Measurements from ENCODE around the gene CCDC127. TPM values are rescaled to one million over a fixed set of nuclear protein-coding genes. Genes with fewer than 3 reads are reported as not detected.

The CCDC127 gene
- total and polyA plus RNA-seq, 2 donors (not counting 3 experiments of a cell fraction or from before 2014, with no cell fraction given), result 3.4 to 6.3 TPM

- Histone ChIP-seq H3K4me1 (ENCODE audit: control insufficient read depth, extremely low read depth, insufficient read depth, low read length) (no peaks in the 10 kb centered on the region), H3K79me2 (ENCODE audit: control insufficient read depth, insufficient read depth, low read length) (peaks cover 9% of the 10 kb centered on the region), H2AFZ (ENCODE audit: low read depth, low read length) (no peak overlapping the region), H3K4me2 (ENCODE audit: insufficient read depth, low read length) (no peak overlapping the region), H4K20me1 (replicated peaks; ENCODE audit: control insufficient read depth, extremely low read depth, insufficient read depth, low read length) (no peaks in the 10 kb centered on the region), H3K27ac (ENCODE audit: insufficient read depth, low read depth, low read length) (no peak overlapping the region), H3K9ac (replicated peaks; ENCODE audit: extremely low read depth, insufficient read depth, low read length) (no peak overlapping the region), H3K9me3 (replicated peaks; ENCODE audit: control insufficient read depth, insufficient read depth, low read length) (no peaks in the 10 kb centered on the region), H3K9me1 (replicated peaks; ENCODE audit: control insufficient read depth, extremely low read depth, insufficient read depth, low read length) (no peaks in the 10 kb centered on the region), H3K27me3 (ENCODE audit: control insufficient read depth in 2 of 2, insufficient read depth in 2 of 2, low read length in 2 of 2) (no peaks in the 10 kb centered on the region), H3K36me3 (ENCODE audit: control insufficient read depth in 2 of 2, extremely low read depth in 1 of 2, insufficient read depth in 2 of 2, low read length in 2 of 2) (peaks cover 15 to 43% of the 10 kb centered on the region in 2 experiments), H3K4me3 (replicated peaks in 1 of 3; ENCODE audit: insufficient read depth in 1 of 3, low read depth in 1 of 3, low read length in 3 of 3) (no peak overlapping the region)
- ChIA-PET POLR2A (no interaction called here), CTCF (interaction anchor here (1.4 kb wide), 1 partner anchor 43 kb away, joined by 3 read pairs; no protein-coding TSS in a partner anchor)
- no TSS peak for BruUV-seq (replicated peaks)
- intact Hi-C loops (cut with micrococcal nuclease) (no loop called here), dilution Hi-C loops (cut with MboI; ENCODE audit: extremely low pct_ligation_motif_present, low sequenced_read_pairs) (no loop called here)
- no peak for TF ChIP-seq CTCF (IDR thresholded peaks at IDR 0.05; ENCODE audit: extremely low read depth in 1 of 2, insufficient read depth in 1 of 2, low read depth in 1 of 2, low read length in 2 of 2)
- TF ChIP-seq FOS (IDR thresholded peaks at IDR 0.05; ENCODE audit: borderline replicate concordance, insufficient read depth, low read length), result no peak
- TF ChIP-seq EZH2 (IDR thresholded peaks at IDR 0.05; ENCODE audit: borderline replicate concordance, low read depth, low read length, severe bottlenecking), result no peak
- TF ChIP-seq GATA2 (IDR thresholded peaks at IDR 0.05; ENCODE audit: insufficient read depth, insufficient read length, low read depth, low read length), result no peak
- TF ChIP-seq MYC (IDR thresholded peaks at IDR 0.05; ENCODE audit: low read depth, low read length), result no peak
- TF ChIP-seq POLR2A (IDR thresholded peaks at IDR 0.05; ENCODE audit: low read depth, low read length), result no peak
- TF ChIP-seq JUN (IDR thresholded peaks at IDR 0.05; ENCODE audit: borderline replicate concordance, insufficient read depth, insufficient read length, low read depth), result no peak
- no peak for TF ChIP-seq MAX (IDR thresholded peaks at IDR 0.05; ENCODE audit: insufficient read depth, insufficient read length)
- FAIRE-seq (no peak), DNase-seq (ENCODE audit: low read depth, low spot score) (no peak)
Measured at GRCh38 chr5:231661-232060, 13.7 kb upstream of the CCDC127 start.

All from endothelial cell of umbilical vein (primary cell).